IPS DF 4.7 (cell line): Measurements from ENCODE around the gene ZAR1.

Experiments
- DNase-seq: peaks from one replicate; pipeline ENCODE4 v3.0.0-alpha.2; 2013; ENCODE audit warnings: low spot score; ENCODE audit errors: extremely low read depth

ZAR1 gene

DNA sequence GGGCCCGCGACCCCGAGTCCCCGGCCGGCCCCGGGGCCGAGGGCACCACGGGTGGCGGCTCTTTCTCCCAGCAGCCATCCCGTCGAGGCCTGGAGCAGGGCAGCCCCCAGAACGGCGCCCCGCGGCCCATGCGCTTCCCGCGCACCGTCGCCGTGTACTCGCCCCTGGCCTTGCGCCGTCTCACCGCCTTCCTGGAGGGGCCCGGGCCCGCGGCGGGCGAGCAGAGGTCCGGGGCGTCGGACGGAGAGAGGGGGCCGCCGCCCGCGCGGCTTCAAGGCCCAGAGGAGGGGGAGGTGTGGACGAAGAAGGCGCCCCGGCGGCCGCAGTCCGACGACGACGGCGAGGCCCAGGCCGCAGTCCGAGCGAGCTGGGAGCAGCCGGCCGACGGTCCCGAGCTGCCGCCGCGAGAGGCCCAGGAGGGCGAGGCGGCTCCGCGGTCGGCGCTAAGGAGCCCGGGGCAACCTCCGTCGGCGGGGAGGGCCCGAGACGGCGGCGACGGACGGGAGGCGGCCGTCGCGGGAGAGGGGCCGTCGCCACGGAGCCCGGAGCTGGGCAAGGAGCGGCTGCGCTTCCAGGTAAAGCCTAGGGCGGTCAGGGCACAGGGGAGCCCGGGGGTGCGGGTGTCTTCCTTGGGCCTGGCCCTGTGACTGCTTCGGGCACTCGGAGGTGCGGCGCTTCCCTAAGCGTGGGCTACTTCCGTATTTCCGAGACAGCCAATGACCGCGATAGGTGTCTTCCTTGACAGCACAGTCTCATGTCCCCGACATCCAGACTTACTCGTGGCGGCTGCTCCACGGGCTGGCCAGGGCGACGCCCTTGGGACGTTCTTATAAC is 845 bp downstream of the ZAR1 start:
- no peak for DNase-seq

- no peak for DNase-seq
These were observed 1.6 kb downstream of the ZAR1 start for GRCh38 chr4:48491514-48492176.

DNA sequence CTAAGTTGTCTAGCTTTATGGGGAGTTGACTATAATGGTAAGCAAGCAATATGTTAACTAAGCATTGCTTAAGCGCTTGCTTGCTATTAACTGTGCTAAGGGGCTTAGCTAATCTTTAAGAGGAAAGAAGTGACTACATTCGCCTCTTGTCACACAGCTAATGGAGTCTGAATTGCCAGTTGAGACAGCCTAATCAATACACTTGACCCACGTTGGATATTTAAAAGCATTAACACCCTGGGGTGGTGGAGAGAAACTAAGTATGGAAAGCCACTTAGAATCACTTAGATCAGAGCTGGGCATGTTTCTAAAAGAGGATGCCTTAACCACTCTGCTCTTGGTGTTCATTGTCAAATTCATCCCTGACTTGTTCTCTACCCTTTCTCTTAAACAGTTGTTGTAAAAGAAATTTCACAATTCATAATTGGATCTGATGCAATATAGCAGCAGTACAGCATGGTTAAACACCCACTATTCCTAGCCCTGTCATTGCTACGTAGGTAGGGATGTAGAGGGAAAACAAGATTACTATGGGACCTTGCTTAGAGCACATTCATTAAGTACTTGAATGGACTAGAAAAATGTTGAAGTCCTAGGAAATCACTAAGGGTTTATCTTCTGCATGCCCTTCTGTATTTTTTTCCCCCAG is 3.5 kb downstream of the ZAR1 start:
- no peak for DNase-seq

DNA sequence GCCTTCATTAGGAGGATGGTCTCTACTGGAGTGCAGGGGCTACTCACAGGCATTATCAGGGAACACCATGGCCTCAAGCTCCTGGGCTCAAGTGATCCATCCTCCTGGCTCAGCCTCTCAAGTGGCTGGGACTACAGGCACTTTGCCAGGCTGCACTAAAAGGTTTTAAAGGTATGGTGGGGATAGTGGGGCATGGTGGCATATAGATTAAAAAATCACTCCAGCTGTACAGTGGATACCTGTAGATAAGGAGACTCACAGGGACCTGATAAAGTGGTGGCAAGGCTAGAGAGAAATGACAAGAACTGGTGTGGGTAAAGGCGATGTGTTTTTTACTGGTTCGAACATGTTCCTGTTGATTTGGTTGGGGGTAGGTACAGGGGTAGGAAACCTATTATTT is 5.9 kb downstream of the ZAR1 start:
- no peak for DNase-seq

DNA sequence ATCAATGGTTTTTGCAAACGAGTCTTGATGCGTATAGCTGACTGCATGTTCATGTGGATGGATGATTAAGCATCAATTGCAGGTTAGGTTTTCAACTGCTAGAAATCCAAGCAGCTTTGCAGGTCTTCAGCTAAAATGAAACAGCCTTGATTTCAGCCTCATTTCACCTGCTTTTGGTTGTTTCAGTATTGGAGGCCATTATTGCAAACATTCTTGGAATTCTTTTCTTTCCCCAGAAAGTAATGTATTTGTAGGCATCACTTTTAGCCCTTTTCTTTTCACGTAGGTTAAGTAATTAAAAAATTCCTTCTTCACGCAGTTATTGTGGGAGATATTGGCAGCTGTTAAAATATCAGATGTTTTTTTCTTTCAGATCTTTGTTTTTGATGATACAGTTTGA is 8.8 kb downstream of the ZAR1 start:
- no peak for DNase-seq

DNA sequence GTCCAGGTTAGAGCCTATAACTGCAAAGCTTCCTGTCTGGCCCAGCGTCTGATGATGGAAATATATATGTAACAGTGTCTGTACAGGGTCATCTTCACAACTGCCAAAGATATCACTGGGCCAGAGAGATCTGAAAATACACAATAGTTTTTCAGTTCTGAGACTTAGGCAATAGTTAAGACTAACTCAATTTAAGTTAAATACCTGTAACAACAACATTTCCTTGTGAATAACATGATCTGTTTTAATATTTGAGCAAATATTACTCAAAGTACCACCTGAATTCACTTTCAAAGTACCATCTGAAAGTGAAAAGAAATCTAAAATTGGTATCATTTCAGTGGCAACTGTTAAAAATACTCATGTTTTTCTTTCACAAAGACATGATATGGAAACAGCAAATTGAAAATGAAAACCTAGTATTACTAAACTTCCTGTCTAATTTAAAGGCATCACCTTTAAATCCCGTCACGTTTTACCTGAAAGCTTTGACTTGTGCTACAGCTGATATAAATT is 9.6 kb downstream of the ZAR1 start:
- DNase-seq = no peak

DNA sequence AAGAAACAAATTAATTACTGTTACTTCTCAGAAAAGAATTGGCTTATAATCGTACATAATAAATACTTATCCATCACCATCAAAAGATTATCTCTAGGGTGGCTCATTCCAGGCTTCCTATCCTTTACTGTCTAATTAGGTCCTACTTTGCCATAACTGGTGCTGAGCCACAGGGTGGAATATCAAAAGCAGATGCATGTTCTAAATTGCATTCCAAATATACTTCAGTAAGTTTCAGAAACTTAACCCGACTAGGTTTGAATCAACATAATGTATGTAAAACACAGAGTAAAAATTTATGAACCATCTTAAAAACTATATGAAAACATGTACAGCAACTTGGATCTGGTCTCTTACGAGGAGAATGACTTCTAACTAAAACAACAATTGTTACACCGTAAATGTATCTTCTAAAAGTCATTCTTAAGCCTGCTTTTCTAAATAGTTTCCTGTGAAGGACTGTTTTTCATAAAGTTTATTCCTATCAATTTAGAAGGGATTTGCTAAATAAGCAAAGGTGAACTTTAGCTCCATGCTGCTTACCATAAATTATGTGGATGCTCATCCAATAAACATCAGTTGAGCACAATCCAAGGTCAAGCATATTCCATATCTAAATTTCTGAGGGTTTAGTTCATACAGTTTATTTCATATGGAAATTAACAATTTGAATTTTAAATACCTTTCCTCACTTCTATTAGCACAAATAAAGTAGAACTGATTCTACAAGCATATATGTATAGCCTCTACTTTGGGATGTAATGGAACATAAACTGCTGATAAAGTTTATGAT is 13.4 kb downstream of the ZAR1 start:
- DNase-seq = no peak

GRCh38 chr4:48504026-48504330 is 13.9 kb downstream of the ZAR1 start:
- DNase-seq = no peak

- no peak for DNase-seq
These were observed 14.3 kb downstream of the ZAR1 start for GRCh38 chr4:48504352-48504751.

GRCh38 chr4:48506716-48507115 is 16.7 kb downstream of the ZAR1 start:
- no peak for DNase-seq

GRCh38 chr4:48509543-48509942 is 19.5 kb downstream of the ZAR1 start:
- DNase-seq = no peak

- DNase-seq = no peak
These were observed 28.1 kb downstream of the ZAR1 start for GRCh38 chr4:48518143-48518542.

DNA sequence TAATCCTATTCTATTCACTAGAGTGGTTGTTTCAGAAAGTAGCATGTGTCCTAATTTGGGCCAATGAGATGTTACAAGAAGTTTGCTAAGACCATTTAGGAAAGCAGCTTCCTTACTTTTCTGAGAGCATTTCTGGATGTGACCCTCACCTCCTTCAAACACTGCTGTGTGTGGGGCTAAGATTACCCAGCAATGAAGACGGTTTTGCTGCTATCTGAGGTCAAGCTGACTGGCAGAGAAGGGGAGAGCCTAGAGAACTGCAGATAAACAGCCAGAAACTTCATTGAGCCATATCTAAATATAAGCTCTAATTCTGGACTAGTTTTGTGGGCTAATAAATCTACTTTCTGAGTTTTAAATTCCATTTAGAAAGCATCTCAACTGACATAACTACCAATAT is 36.4 kb downstream of the ZAR1 start:
- DNase-seq = no peak

DNA sequence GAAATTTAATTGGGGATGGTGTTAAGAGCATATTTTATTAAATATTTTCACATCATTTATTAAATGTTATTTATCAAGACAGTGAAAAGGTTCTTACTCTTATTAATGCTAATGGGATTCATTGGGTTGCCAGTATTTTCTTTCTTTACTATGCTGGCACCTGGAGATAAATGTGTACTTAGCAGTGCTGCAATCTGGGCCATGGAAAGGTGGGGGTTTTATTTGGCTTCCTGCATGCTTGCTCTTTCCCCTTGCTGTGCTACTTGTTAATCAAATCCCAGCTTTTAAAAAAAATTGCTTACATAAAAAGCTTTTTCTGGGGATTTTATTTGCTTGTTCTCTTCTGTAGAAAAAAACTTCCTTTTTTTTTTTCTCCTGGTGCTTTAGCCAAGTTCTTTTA is 48.3 kb downstream of the ZAR1 start:
- no peak for DNase-seq

DNA sequence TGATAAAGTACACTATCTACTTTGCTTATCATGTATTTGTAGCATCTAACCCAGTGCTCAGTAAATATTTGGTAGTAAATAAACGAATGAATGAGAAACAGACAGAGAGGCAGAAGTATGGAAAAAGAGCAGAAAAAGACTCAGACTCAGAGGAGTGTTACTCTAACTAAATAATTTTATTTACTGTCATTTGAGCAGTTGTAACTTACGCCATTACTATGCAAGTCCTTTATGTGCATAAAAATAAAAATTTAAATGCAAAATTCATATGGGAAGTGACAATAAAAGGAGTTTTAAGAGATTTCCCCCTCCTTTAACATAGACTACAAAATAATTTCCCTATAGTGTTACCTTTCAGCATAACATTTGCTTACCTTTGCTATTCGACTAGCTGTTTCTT is 49.5 kb downstream of the ZAR1 start:
- no peak for DNase-seq

- DNase-seq = no peak
These were observed 52.8 kb downstream of the ZAR1 start for GRCh38 chr4:48542888-48543287.

DNA sequence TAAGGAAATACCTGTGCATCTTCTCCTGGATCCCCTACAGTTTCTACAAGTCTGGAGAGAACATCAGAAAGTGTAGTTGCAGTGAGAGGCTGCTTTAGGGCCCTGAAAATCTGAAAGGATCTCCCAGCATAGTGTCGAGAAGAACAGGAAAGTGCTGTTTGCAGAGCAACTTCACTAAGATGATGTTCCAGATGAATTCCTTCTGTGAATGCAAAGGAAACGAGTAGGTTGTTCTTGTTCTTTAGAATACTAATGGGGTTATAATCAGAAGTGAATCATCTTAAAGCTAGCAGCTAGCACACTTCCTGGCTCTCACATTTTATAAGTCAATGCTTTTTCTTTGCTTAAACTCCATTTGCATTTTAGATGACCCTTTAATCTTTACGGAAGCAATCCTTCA is 53.7 kb downstream of the ZAR1 start:
- no peak for DNase-seq
